Naive thymus-derived CD4-positive, alpha-beta T cell (primary cell): ENCODE measurements around the gene CANX. TPM values are rescaled to one million over a fixed set of nuclear protein-coding genes. Genes with fewer than 3 reads are reported as not detected.
A peak's percentile ranks its signal among the peaks of the same experiment; 100 is the strongest.

Source experiments
- ATAC-seq: fragments of 150-1000 bp; cut with Tn5 transposase; 2 replicates; pipeline ENCODE4 v1.10.0; 2021; ENCODE audit warnings: mild to moderate bottlenecking, moderate library complexity
- CTCF ChIA-PET: fragments of 350-600 bp; sonication (Branson Sonifier 250); formaldehyde crosslinking; loops from one replicate; lab custom pipeline; 2021; ENCODE audit warnings: antibody characterized with exemption; lab: Charles Lee
- POLR2A ChIA-PET: fragments of 350-600 bp; sonication (Branson Sonifier 250); formaldehyde crosslinking; loops from one replicate; lab custom pipeline; 2021; ENCODE audit warnings: antibody characterized with exemption, inconsistent platforms; lab: Charles Lee
- DNase-seq, 9 donors: peaks; one replicate each; pipeline versions ENCODE4 v3.0.0 to v3.0.0-alpha.2; 2020 to 2022; ENCODE audit warnings: mixed read lengths in 1 of 9
- H3K27ac ChIP-seq: one replicate; pipeline ENCODE4 v1.7.0; 2013; ENCODE audit warnings: mild to moderate bottlenecking, low read depth, low read length, moderate library complexity
- H3K27me3 ChIP-seq, 2 donors: one replicate each; pipeline ENCODE4 v1.7.0; 2013; ENCODE audit warnings: low read length in 2 of 2, mild to moderate bottlenecking in 2 of 2, moderate library complexity in 2 of 2; ENCODE audit not compliant: control insufficient read depth in 2 of 2, insufficient read depth in 2 of 2
- H3K36me3 ChIP-seq, 3 experiments: 1 replicate in 2 of 3; 2 replicates in 1 of 3; pipeline ENCODE4 v1.7.0; 2013; ENCODE audit warnings: low read length in 3 of 3, mild to moderate bottlenecking in 3 of 3, moderate library complexity in 1 of 3; ENCODE audit not compliant: insufficient read depth in 3 of 3, control insufficient read depth in 2 of 3
- H3K4me1 ChIP-seq, 2 donors: one replicate each; pipeline ENCODE4 v1.7.0; 2013; ENCODE audit warnings: low read length in 2 of 2, mild to moderate bottlenecking in 2 of 2, moderate library complexity in 1 of 2; ENCODE audit not compliant: control insufficient read depth in 2 of 2, insufficient read depth in 2 of 2
- H3K4me3 ChIP-seq: 2 replicates; pipeline ENCODE4 v1.7.0; 2013; ENCODE audit warnings: mild to moderate bottlenecking, low read length
- H3K9me3 ChIP-seq, 3 experiments: 1 replicate in 2 of 3; 2 replicates in 1 of 3; pipeline ENCODE4 v1.7.0; 2013; ENCODE audit warnings: low read length in 3 of 3; ENCODE audit not compliant: control insufficient read depth in 2 of 3
- H3K27ac Mint-ChIP-seq, 9 donors: one replicate each; pipeline ENCODE4 v1.8.0; 2020 to 2022; ENCODE audit warnings: mixed read lengths in 9 of 9, mild to moderate bottlenecking in 8 of 9, moderate library complexity in 5 of 9, inconsistent platforms in 2 of 9
- H3K27me3 Mint-ChIP-seq, 5 donors: one replicate each; pipeline ENCODE4 v1.8.0; 2021 to 2022; ENCODE audit warnings: mixed read lengths in 5 of 5, mild to moderate bottlenecking in 1 of 5
- H3K36me3 Mint-ChIP-seq, 5 donors: one replicate each; pipeline ENCODE4 v1.8.0; 2020 to 2022; ENCODE audit warnings: mixed read lengths in 5 of 5, mild to moderate bottlenecking in 3 of 5, inconsistent platforms in 1 of 5
- H3K4me1 Mint-ChIP-seq, 7 donors: one replicate each; pipeline ENCODE4 v1.8.0; 2020 to 2022; ENCODE audit warnings: mixed read lengths in 7 of 7, mild to moderate bottlenecking in 3 of 7, inconsistent platforms in 1 of 7
- H3K4me3 Mint-ChIP-seq, 10 donors: one replicate each; pipeline ENCODE4 v1.8.0; 2020 to 2022; ENCODE audit warnings: mild to moderate bottlenecking in 10 of 10, mixed read lengths in 10 of 10, moderate library complexity in 6 of 10, inconsistent platforms in 2 of 10
- H3K9me3 Mint-ChIP-seq, 11 donors: one replicate each; pipeline ENCODE4 v1.8.0; 2020 to 2022; ENCODE audit warnings: mixed read lengths in 11 of 11, mild to moderate bottlenecking in 4 of 11, inconsistent platforms in 1 of 11, moderate library complexity in 1 of 11
- intact Hi-C, 2 donors: fragments of 100-400 bp; cut with micrococcal nuclease; formaldehyde crosslinking; loops; one replicate each; pipeline ENCODE4 v1.15.1; 2023
- polyA plus RNA-seq, 2 donors: library from polyadenylated mRNA; unstranded; fragments of 300-500 nt; fragmentation: Illumina TruSeq; gene quantifications; one replicate each; pipeline ENCODE4 v1.2.3, GENCODE V29; 2021
- total RNA-seq, 6 experiments: library from RNA in 5 of 6; stranded (reverse) in 5 of 6; gene quantifications; 1 replicate in 5 of 6; 2 replicates in 1 of 6; pipeline ENCODE4 v1.2.3 and lab custom pipeline; 2021 to 2026

CANX gene
- total and polyA plus RNA-seq, 7 experiments from 2014 or later = 175 to 499 (median 253) TPM

DNA sequence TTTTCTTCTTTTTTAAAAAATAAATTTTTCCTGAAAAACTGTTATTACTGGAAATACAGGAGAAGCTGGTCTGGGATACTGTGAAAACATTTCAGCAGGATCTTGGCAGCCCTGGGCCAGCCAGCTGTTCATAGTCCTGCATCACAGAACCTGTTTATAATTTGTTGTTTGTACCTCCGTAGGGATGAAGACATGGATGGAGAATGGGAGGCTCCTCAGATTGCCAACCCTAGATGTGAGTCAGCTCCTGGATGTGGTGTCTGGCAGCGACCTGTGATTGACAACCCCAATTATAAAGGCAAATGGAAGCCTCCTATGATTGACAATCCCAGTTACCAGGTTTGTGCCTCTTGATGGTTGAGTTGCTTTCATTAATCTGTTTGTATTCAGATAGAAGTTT lies 21.5 kb downstream of the CANX start:
- no peak for ATAC-seq
- DNase-seq = no peak
- Mint-ChIP-seq H3K27me3 (no peaks in the 10 kb centered on the region), H3K9me3 (no peaks in the 10 kb centered on the region), H3K4me3 (no peak overlapping the region), H3K27ac (peak overlapping the region in 2 of 9 donors; percentile 19 to 39), H3K36me3 (peaks cover 15 to 47% (median 34%) of the 10 kb centered on the region in 5 donors), H3K4me1 (peaks cover 0 to 27% (median 9%) of the 10 kb centered on the region in 7 donors)
- Histone ChIP-seq H3K27me3 (no peaks in the 10 kb centered on the region), H3K27ac (no peak overlapping the region), H3K4me3 (no peak overlapping the region), H3K9me3 (no peaks in the 10 kb centered on the region), H3K36me3 (peaks cover 37 to 87% (median 63%) of the 10 kb centered on the region in 3 experiments), H3K4me1 (no peaks in the 10 kb centered on the region)
- CTCF ChIA-PET = interaction anchor here (0.6 kb wide), 1 partner anchor 256 kb away, joined by 5 read pairs; no protein-coding TSS in a partner anchor
- intact Hi-C loops = loop anchor here in 1 of 2 donors (1.0 kb wide), 1 partner anchor 11 kb away; no protein-coding TSS in a partner anchor
- POLR2A ChIA-PET = interaction anchor here (0.7 to 2.5 kb wide), 2 partner anchors 13 to 200 kb away, joined by 3 to 13 read pairs; partner anchors contain the start of gene MAML1

DNA sequence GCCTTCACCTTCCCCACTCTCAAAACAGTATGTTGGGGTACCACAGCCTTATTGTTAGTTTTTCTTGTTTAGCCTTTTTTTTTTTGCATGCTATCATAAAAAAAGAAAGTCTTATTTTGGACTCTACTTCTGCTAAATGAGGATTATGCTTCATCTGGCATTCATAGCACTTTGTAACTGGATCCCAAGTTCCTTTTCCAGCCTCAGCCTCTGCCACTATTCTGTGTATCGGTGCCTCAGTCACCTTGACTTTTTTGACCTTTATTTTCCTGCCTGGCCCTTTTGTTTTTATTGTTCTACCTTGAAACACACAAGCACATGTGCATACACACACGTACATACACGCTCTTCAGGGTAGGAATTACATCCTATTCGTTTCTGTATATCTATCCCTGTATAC lies 25.4 kb downstream of the CANX start:
- intact Hi-C loops = no loop called here
- peaks cover 30 to 88% (median 55%) of the 10 kb centered on the region in 3 experiments for H3K36me3 ChIP-seq
- no peak for ATAC-seq
- H3K36me3 Mint-ChIP-seq = peaks cover 18 to 43% (median 36%) of the 10 kb centered on the region in 5 donors
- no peak overlapping the region for H3K4me3 ChIP-seq
- no peaks in the 10 kb centered on the region for H3K27me3 ChIP-seq
- CTCF ChIA-PET = no interaction called here
- no peaks in the 10 kb centered on the region for H3K27me3 Mint-ChIP-seq
- H3K27ac Mint-ChIP-seq = peak overlapping the region in 6 of 9 donors; percentile 2 to 90 (median 46)
- H3K27ac ChIP-seq = no peak overlapping the region
- POLR2A ChIA-PET = no interaction called here
- no peak for DNase-seq
- no peaks in the 10 kb centered on the region for H3K4me1 ChIP-seq
- no peaks in the 10 kb centered on the region for H3K9me3 Mint-ChIP-seq
- H3K9me3 ChIP-seq = no peaks in the 10 kb centered on the region
- H3K4me3 Mint-ChIP-seq = no peak overlapping the region
- peaks cover 0 to 16% (median 3%) of the 10 kb centered on the region in 7 donors for H3K4me1 Mint-ChIP-seq

DNA sequence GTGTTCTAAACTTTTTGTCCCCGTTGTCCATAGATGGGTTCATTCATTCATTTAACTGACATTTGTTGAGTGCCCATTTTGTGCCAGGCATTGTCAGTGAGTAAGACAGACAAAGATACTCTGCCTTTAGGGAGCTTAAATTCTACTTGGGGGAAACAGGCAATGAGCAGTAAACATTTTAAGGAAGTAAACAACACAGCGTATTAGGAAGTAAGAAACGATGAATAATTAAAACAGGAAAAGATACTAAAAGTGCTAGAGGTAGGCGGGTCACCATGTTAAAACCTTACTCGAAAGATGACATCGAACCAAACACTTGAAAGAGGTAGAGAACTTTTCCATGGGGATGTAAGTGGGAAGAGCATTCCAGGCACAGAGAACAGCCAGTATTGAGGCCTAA lies 28.3 kb downstream of the CANX start:
- H3K27me3 Mint-ChIP-seq = no peaks in the 10 kb centered on the region
- Histone ChIP-seq H3K9me3 (no peaks in the 10 kb centered on the region), H3K36me3 (peaks cover 22 to 68% (median 40%) of the 10 kb centered on the region in 3 experiments), H3K4me1 (peaks cover 5% of the 10 kb centered on the region in 2 donors), H3K4me3 (no peak overlapping the region), H3K27me3 (no peaks in the 10 kb centered on the region), H3K27ac (no peak overlapping the region)
- peaks cover 18 to 45% (median 36%) of the 10 kb centered on the region in 5 donors for H3K36me3 Mint-ChIP-seq
- H3K4me3 Mint-ChIP-seq = no peak overlapping the region
- no peak for DNase-seq
- POLR2A ChIA-PET = interaction anchor here (0.6 kb wide), 1 partner anchor 187 kb away, joined by 6 read pairs; no protein-coding TSS in a partner anchor
- ATAC-seq = peak; percentile 46
- H3K9me3 Mint-ChIP-seq = no peaks in the 10 kb centered on the region
- CTCF ChIA-PET = no interaction called here
- peaks cover 2 to 28% (median 11%) of the 10 kb centered on the region in 7 donors for H3K4me1 Mint-ChIP-seq
- intact Hi-C loops = no loop called here
- H3K27ac Mint-ChIP-seq = peak overlapping the region in 6 of 9 donors; percentile 32 to 64 (median 40)

DNA sequence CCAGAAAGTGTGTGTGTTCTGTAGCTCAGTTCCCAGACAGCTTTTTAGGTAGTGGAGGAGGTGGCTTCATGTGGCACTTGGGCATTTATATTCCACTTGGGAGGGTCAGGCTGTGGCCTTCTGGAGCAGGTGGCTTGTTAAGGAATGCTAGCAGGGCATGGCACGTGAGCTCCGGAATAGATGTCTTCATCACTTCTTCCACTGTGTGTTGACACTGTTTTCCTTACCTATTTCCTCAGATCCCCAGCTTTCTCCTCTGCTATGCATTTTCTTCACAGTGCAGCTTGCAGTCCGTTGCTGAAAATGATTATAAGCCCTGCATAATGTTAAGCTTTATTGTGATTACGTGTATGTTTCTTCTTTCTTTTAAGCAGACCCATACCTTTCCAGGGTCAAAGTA lies 30.5 kb downstream of the CANX start:
- Histone ChIP-seq H3K27me3 (no peaks in the 10 kb centered on the region), H3K9me3 (no peaks in the 10 kb centered on the region), H3K36me3 (peaks cover 14 to 46% (median 23%) of the 10 kb centered on the region in 3 experiments), H3K4me1 (peaks cover 12 to 14% of the 10 kb centered on the region in 2 donors), H3K27ac (no peak overlapping the region), H3K4me3 (no peak overlapping the region)
- ATAC-seq (no peak), DNase-seq (no peak)
- peaks cover 4 to 30% (median 16%) of the 10 kb centered on the region in 5 donors for H3K36me3 Mint-ChIP-seq
- H3K27ac Mint-ChIP-seq = peak overlapping the region in 5 of 9 donors; percentile 41 to 81 (median 64)
- POLR2A ChIA-PET = interaction anchor here (0.6 to 5.7 kb wide), 6 partner anchors 25 to 181 kb away, joined by 3 to 45 read pairs (median 3); partner anchors contain the start of gene HNRNPH1
- intact Hi-C loops = no loop called here
- peaks cover 8 to 31% (median 14%) of the 10 kb centered on the region in 7 donors for H3K4me1 Mint-ChIP-seq
- H3K4me3 Mint-ChIP-seq = no peak overlapping the region
- CTCF ChIA-PET = interaction anchor here (1.3 kb wide), 1 partner anchor 10 kb away, joined by 3 read pairs; no protein-coding TSS in a partner anchor
- no peaks in the 10 kb centered on the region for H3K9me3 Mint-ChIP-seq
- H3K27me3 Mint-ChIP-seq = no peaks in the 10 kb centered on the region

DNA sequence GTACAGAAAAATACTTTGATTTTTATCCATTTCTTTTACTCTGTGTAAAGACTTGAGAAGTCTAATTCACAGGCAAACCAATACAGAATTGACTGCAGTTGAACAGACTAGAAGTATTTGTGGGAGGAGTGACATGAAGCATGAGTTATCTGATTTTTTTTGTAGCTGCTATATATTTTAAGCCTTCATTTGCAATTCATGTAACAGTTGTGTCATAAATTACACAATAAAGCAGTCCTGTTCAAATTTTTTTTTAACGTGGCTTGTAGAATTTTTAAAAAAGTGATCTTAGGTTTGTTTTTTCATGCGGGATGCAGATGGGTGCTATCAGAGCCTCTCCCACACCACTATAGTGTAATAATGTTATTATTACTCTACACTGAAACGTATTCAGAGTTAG lies 31.0 kb downstream of the CANX start:
- Mint-ChIP-seq H3K36me3 (peaks cover 0 to 29% (median 12%) of the 10 kb centered on the region in 5 donors), H3K4me1 (peaks cover 9 to 35% (median 18%) of the 10 kb centered on the region in 7 donors), H3K27ac (peak overlapping the region in 4 of 9 donors; percentile 41 to 73 (median 53)), H3K9me3 (no peaks in the 10 kb centered on the region), H3K4me3 (no peak overlapping the region), H3K27me3 (no peaks in the 10 kb centered on the region)
- ChIA-PET POLR2A (interaction anchor here (0.6 to 5.7 kb wide), 6 partner anchors 26 to 182 kb away, joined by 3 to 45 read pairs (median 3); partner anchors contain the start of gene HNRNPH1), CTCF (interaction anchor here (1.0 to 1.3 kb wide), 2 partner anchors 10 to 25 kb away, joined by 3 to 4 read pairs; no protein-coding TSS in a partner anchor)
- Histone ChIP-seq H3K27me3 (no peaks in the 10 kb centered on the region), H3K4me3 (no peak overlapping the region), H3K9me3 (no peaks in the 10 kb centered on the region), H3K27ac (no peak overlapping the region), H3K4me1 (peaks cover 17 to 18% of the 10 kb centered on the region in 2 donors), H3K36me3 (peaks cover 9 to 42% (median 19%) of the 10 kb centered on the region in 3 experiments)
- no peak for ATAC-seq
- DNase-seq = no peak
- intact Hi-C loops = no loop called here

DNA sequence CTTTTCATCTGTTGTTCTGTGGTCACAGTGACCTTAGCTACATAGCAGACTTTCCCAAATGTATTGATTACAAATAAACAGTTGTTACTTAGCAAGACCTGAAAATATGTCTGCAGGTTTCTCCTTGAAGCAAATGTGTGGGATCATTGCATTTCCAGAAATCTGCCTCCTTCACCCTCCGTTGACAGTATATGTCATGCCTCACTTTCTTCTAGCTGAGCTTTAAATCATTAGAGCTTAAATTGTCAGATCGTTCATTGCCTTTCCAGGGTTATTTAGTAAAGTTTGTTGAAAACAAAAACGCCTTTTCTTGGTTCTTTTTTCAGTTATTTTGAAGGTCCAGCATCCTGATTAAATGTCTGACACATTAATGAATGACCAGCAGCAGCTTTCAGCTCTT lies 31.6 kb downstream of the CANX start:
- DNase-seq = no peak
- Histone ChIP-seq H3K4me1 (peaks cover 18 to 19% of the 10 kb centered on the region in 2 donors), H3K36me3 (peaks cover 6 to 36% (median 13%) of the 10 kb centered on the region in 3 experiments), H3K9me3 (no peaks in the 10 kb centered on the region), H3K27me3 (no peaks in the 10 kb centered on the region), H3K4me3 (no peak overlapping the region), H3K27ac (no peak overlapping the region)
- ATAC-seq = no peak
- ChIA-PET CTCF (interaction anchor here (1.0 to 1.3 kb wide), 2 partner anchors 9 to 26 kb away, joined by 3 to 4 read pairs; no protein-coding TSS in a partner anchor), POLR2A (interaction anchor here (1.6 to 5.7 kb wide), 2 partner anchors 33 to 108 kb away, joined by 5 to 45 read pairs; partner anchors contain the start of gene HNRNPH1)
- peak overlapping the region in 6 of 9 donors; percentile 6 to 84 (median 62) for H3K27ac Mint-ChIP-seq
- H3K4me1 Mint-ChIP-seq = peaks cover 9 to 37% (median 24%) of the 10 kb centered on the region in 7 donors
- peaks cover 0 to 29% (median 12%) of the 10 kb centered on the region in 5 donors for H3K36me3 Mint-ChIP-seq
- no peak overlapping the region for H3K4me3 Mint-ChIP-seq
- no peaks in the 10 kb centered on the region for H3K27me3 Mint-ChIP-seq
- intact Hi-C loops = no loop called here
- H3K9me3 Mint-ChIP-seq = no peaks in the 10 kb centered on the region
